Measurements from ENCODE around the gene SVBP. TPM values are rescaled to one million over a fixed set of nuclear protein-coding genes. Genes with fewer than 3 reads are reported as not detected.

Gene SVBP
- polyA plus RNA-seq, 1 donor (not counting 4 experiments of a cell fraction or from before 2014, with no cell fraction given) = 15.5 TPM

- dilution Hi-C loops (cut with MboI; ENCODE audit: extremely low pct_ligation_motif_present, low sequenced_read_pairs) = no loop called here
- Histone ChIP-seq H3K27me3 (ENCODE audit: control insufficient read depth, extremely low read depth, insufficient read depth, low read length) (no peaks in the 10 kb centered on the region), H4K20me1 (ENCODE audit: control insufficient read depth, extremely low read depth, insufficient read depth, low read length) (no peaks in the 10 kb centered on the region), H3K27ac (ENCODE audit: control insufficient read depth, insufficient read depth, low read length) (no peak overlapping the region), H3K4me1 (ENCODE audit: control insufficient read depth, extremely low read depth, insufficient read depth, low read length) (no peaks in the 10 kb centered on the region), H3K9ac (ENCODE audit: control insufficient read depth, extremely low read depth, insufficient read depth, low read length) (no peak overlapping the region), H3K4me3 (ENCODE audit: control insufficient read depth in 2 of 3, extremely low read depth in 1 of 3, insufficient read depth in 2 of 3, low read depth in 1 of 3, low read length in 3 of 3) (no peak overlapping the region), H3K9me3 (ENCODE audit: control insufficient read depth, low read depth, low read length) (no peaks in the 10 kb centered on the region), H3K4me2 (ENCODE audit: control insufficient read depth, extremely low read depth, insufficient read depth, low read depth, low read length) (no peak overlapping the region), H3K79me2 (ENCODE audit: control insufficient read depth, insufficient read depth, low read length) (no peaks in the 10 kb centered on the region), H3K9me1 (ENCODE audit: control insufficient read depth, extremely low read depth, insufficient read depth, low read length) (no peaks in the 10 kb centered on the region), H3K36me3 (ENCODE audit: control insufficient read depth in 2 of 2, extremely low read depth in 1 of 2, insufficient read depth in 2 of 2, low read length in 2 of 2) (peaks cover 3 to 5% of the 10 kb centered on the region in 2 experiments), H2AFZ (ENCODE audit: control insufficient read depth, low read length) (no peak overlapping the region)
- no peak for FAIRE-seq
- DNase-seq (ENCODE audit: low read depth, low spot score) = no peak
- TF ChIP-seq CTCF (optimal IDR thresholded peaks at IDR 0.05 in 1 of 3, IDR thresholded peaks at IDR 0.05 in 1 of 3, conservative IDR thresholded peaks at IDR 0.05 in 1 of 3; ENCODE audit: extremely low read depth in 1 of 3, insufficient read depth in 2 of 3, low read length in 3 of 3) (no peak), EZH2 (IDR thresholded peaks at IDR 0.05; ENCODE audit: low read length) (no peak)
Measured at GRCh38 chr1:42841440-42842147, 24.4 kb upstream of the SVBP start.

- DNase-seq (ENCODE audit: low read depth, low spot score) = no peak
- Histone ChIP-seq H3K9me3 (ENCODE audit: control insufficient read depth, low read depth, low read length) (no peaks in the 10 kb centered on the region), H3K4me2 (ENCODE audit: control insufficient read depth, extremely low read depth, insufficient read depth, low read depth, low read length) (no peak overlapping the region), H3K27ac (ENCODE audit: control insufficient read depth, insufficient read depth, low read length) (no peak overlapping the region), H3K79me2 (ENCODE audit: control insufficient read depth, insufficient read depth, low read length) (no peaks in the 10 kb centered on the region), H3K9me1 (ENCODE audit: control insufficient read depth, extremely low read depth, insufficient read depth, low read length) (no peaks in the 10 kb centered on the region), H3K27me3 (ENCODE audit: control insufficient read depth, extremely low read depth, insufficient read depth, low read length) (no peaks in the 10 kb centered on the region), H3K4me1 (ENCODE audit: control insufficient read depth, extremely low read depth, insufficient read depth, low read length) (no peaks in the 10 kb centered on the region), H3K9ac (ENCODE audit: control insufficient read depth, extremely low read depth, insufficient read depth, low read length) (no peak overlapping the region), H2AFZ (ENCODE audit: control insufficient read depth, low read length) (no peak overlapping the region), H4K20me1 (ENCODE audit: control insufficient read depth, extremely low read depth, insufficient read depth, low read length) (no peaks in the 10 kb centered on the region), H3K4me3 (ENCODE audit: control insufficient read depth in 2 of 3, extremely low read depth in 1 of 3, insufficient read depth in 2 of 3, low read depth in 1 of 3, low read length in 3 of 3) (no peak overlapping the region), H3K36me3 (ENCODE audit: control insufficient read depth in 2 of 2, extremely low read depth in 1 of 2, insufficient read depth in 2 of 2, low read length in 2 of 2) (peaks cover 3 to 5% of the 10 kb centered on the region in 2 experiments)
- TF ChIP-seq EZH2 (IDR thresholded peaks at IDR 0.05; ENCODE audit: low read length) = no peak
- no peak for TF ChIP-seq CTCF (optimal IDR thresholded peaks at IDR 0.05 in 1 of 3, IDR thresholded peaks at IDR 0.05 in 1 of 3, conservative IDR thresholded peaks at IDR 0.05 in 1 of 3; ENCODE audit: extremely low read depth in 1 of 3, insufficient read depth in 2 of 3, low read length in 3 of 3)
- dilution Hi-C loops (cut with MboI; ENCODE audit: extremely low pct_ligation_motif_present, low sequenced_read_pairs) = no loop called here
- FAIRE-seq = no peak
Measured at GRCh38 chr1:42841010-42841409, 23.8 kb upstream of the SVBP start.
